ENCODE measurements around the gene FDPS.
A peak's percentile ranks its signal among the peaks of the same experiment; 100 is the strongest.

The FDPS gene

DNA sequence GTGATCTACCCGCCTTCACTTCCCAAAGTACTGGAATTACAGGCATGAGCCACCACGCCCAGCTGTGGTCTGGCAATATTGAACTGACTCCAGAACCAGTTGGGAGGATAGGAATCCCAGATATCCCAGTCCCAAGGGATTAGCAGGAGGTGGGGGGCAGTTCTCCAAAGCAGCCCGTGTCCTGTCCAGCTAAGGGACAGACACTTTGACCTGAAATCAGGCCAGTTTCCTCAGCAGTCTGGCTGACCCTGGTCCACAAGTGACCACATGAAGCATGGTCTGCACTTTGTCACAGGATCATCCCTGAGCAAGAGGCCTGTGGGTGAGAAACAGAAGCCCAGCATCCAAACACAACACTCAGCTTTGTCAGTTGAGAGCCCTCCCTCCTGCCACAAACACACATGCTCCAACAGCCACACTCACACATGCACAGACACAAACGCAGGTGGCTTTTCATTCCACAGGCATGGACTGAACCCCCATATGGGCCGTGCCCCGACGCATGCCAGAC, 2.7 kb upstream of the FDPS start:
- H3K27ac ChIP-seq (ENCODE audit: poor library complexity, severe bottlenecking) = peak overlapping the region; percentile 90
- ATAC-seq (ENCODE audit: low read depth) (no peak), DNase-seq (ENCODE audit: low spot score) (no peak)
- TF ChIP-seq CTCF (IDR thresholded peaks at IDR 0.05; ENCODE audit: poor library complexity, severe bottlenecking) = no peak
- H3K36me3 ChIP-seq (ENCODE audit: low read depth) = peaks cover 12% of the 10 kb centered on the region
- peaks cover 6% of the 10 kb centered on the region for H3K4me1 ChIP-seq (ENCODE audit: insufficient read depth, poor library complexity, severe bottlenecking)
- H3K4me3 ChIP-seq (ENCODE audit: severe bottlenecking) = no peak overlapping the region
- no peaks in the 10 kb centered on the region for H3K9me3 ChIP-seq (ENCODE audit: severe bottlenecking)
- no peaks in the 10 kb centered on the region for H3K27me3 ChIP-seq (ENCODE audit: insufficient read depth, poor library complexity, severe bottlenecking)

GRCh38 chr1:155307247-155307740, 1.4 kb upstream of the FDPS start:
- ATAC-seq (ENCODE audit: low read depth) (no peak), DNase-seq (ENCODE audit: low spot score) (no peak)
- Histone ChIP-seq H3K4me3 (ENCODE audit: severe bottlenecking) (no peak overlapping the region), H3K27ac (ENCODE audit: poor library complexity, severe bottlenecking) (peak overlapping the region; percentile 90), H3K4me1 (ENCODE audit: insufficient read depth, poor library complexity, severe bottlenecking) (peaks cover 12% of the 10 kb centered on the region), H3K27me3 (ENCODE audit: insufficient read depth, poor library complexity, severe bottlenecking) (no peaks in the 10 kb centered on the region), H3K9me3 (ENCODE audit: severe bottlenecking) (no peaks in the 10 kb centered on the region), H3K36me3 (ENCODE audit: low read depth) (peaks cover 25% of the 10 kb centered on the region)
- peak; percentile 36 for TF ChIP-seq CTCF (IDR thresholded peaks at IDR 0.05; ENCODE audit: poor library complexity, severe bottlenecking)

DNA sequence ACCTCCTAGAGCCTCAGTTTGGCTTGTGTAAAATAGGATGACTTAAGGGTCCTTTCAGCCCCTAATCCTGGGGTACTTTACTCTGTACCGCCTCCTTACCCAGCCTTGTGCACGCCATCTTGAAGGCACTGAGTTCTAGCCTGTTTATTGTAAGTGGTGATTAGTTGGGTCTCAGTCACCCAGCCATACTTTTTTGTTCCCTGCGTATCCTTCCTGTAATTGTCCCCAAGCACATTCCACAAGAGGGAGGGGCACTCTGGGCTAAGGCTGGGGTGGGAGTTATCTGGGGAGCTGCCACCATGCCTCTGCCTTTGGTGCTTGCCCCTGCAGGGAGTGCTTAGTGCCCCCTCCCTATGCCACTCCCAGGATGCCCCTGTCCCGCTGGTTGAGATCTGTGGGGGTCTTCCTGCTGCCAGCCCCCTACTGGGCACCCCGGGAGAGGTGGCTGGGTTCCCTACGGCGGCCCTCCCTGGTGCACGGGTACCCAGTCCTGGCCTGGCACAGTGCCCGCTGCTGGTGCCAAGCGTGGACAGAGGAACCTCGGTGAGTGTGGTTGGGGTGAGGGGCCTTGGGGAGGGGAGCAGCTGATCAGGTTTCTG, 856 bp downstream of the FDPS start:
- no peak for DNase-seq (ENCODE audit: low spot score)
- TF ChIP-seq CTCF (IDR thresholded peaks at IDR 0.05; ENCODE audit: poor library complexity, severe bottlenecking) = no peak

GRCh38 chr1:155313261-155313660, 4.6 kb downstream of the FDPS start:
- no peak overlapping the region for H3K4me3 ChIP-seq (ENCODE audit: severe bottlenecking)
- no peak for ATAC-seq (ENCODE audit: low read depth)
- H3K27ac ChIP-seq (ENCODE audit: poor library complexity, severe bottlenecking) = no peak overlapping the region
- H3K27me3 ChIP-seq (ENCODE audit: insufficient read depth, poor library complexity, severe bottlenecking) = no peaks in the 10 kb centered on the region
- DNase-seq (ENCODE audit: low spot score) = no peak
- H3K4me1 ChIP-seq (ENCODE audit: insufficient read depth, poor library complexity, severe bottlenecking) = peaks cover 12% of the 10 kb centered on the region
- no peaks in the 10 kb centered on the region for H3K9me3 ChIP-seq (ENCODE audit: severe bottlenecking)
- TF ChIP-seq CTCF (IDR thresholded peaks at IDR 0.05; ENCODE audit: poor library complexity, severe bottlenecking) = no peak
- peaks cover 85% of the 10 kb centered on the region for H3K36me3 ChIP-seq (ENCODE audit: low read depth)

More for the DNA sequence above, 856 bp downstream of the FDPS start:
- peaks cover 12% of the 10 kb centered on the region for H3K4me1 ChIP-seq (ENCODE audit: insufficient read depth, poor library complexity, severe bottlenecking)
- H3K27ac ChIP-seq (ENCODE audit: poor library complexity, severe bottlenecking) = peak overlapping the region; percentile 90
- no peak for ATAC-seq (ENCODE audit: low read depth)
- no peaks in the 10 kb centered on the region for H3K9me3 ChIP-seq (ENCODE audit: severe bottlenecking)
- H3K27me3 ChIP-seq (ENCODE audit: insufficient read depth, poor library complexity, severe bottlenecking) = no peaks in the 10 kb centered on the region
- H3K4me3 ChIP-seq (ENCODE audit: severe bottlenecking) = peak overlapping the region; percentile 49
- H3K36me3 ChIP-seq (ENCODE audit: low read depth) = peaks cover 47% of the 10 kb centered on the region

DNA sequence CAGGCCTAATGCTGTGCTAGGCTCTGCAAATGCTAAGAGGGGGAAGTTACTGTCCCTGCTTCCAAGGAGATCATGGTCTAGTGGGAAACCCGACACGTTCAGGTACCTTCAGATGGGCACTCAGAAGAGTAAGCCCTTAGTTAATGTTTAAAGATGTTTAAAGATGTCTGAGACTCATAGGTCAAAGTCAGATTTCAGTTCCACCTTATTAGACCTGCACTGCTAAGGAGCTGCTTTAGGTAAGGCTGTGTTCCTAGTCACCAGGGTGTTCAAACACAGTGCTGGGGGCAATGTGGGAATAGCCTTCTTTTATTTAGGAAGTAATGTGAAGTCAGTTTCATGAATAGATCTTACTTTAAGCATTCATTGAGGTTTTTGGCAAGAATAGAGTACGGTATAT, 8.3 kb downstream of the FDPS start:
- H3K4me1 ChIP-seq (ENCODE audit: insufficient read depth, poor library complexity, severe bottlenecking) = no peaks in the 10 kb centered on the region
- no peak for TF ChIP-seq CTCF (IDR thresholded peaks at IDR 0.05; ENCODE audit: poor library complexity, severe bottlenecking)
- H3K36me3 ChIP-seq (ENCODE audit: low read depth) = peaks cover 86% of the 10 kb centered on the region
- no peaks in the 10 kb centered on the region for H3K27me3 ChIP-seq (ENCODE audit: insufficient read depth, poor library complexity, severe bottlenecking)
- no peaks in the 10 kb centered on the region for H3K9me3 ChIP-seq (ENCODE audit: severe bottlenecking)
- DNase-seq (ENCODE audit: low spot score) = no peak
- H3K4me3 ChIP-seq (ENCODE audit: severe bottlenecking) = no peak overlapping the region
- no peak for ATAC-seq (ENCODE audit: low read depth)
- no peak overlapping the region for H3K27ac ChIP-seq (ENCODE audit: poor library complexity, severe bottlenecking)

Measured in RWPE2 (cell line).